HepG2 (cell line): ENCODE data around the gene PHF2. TPM values are rescaled to one million over a fixed set of nuclear protein-coding genes. Genes with fewer than 3 reads are reported as not detected.

Experiments used
- ATAC-seq: fragments of 200-7000 bp; cut with Tn5 transposase; 3 replicates; pipeline ENCODE4 v1.9.1; 2020; ENCODE audit warnings: mild to moderate bottlenecking, moderate library complexity
- BruUV-seq: library from RNA; stranded (reverse); fragments of 400-500 nt; replicated peaks from 2 replicates; lab custom pipeline; 2021; lab: Mats Ljungman, UMichigan
- CTCF ChIA-PET: fragments of 300-600 bp; formaldehyde crosslinking; extraction: SDS; loops from one replicate; lab custom pipeline; 2021; ENCODE audit warnings: low total read pairs, inconsistent platforms, low intra/inter-chr PET ratio; lab: Yijun Ruan, JAX
- POLR2A ChIA-PET: fragments of 350-600 bp; sonication (Branson Sonifier 250); formaldehyde crosslinking; loops from one replicate; lab custom pipeline; 2020; ENCODE audit warnings: antibody characterized with exemption, inconsistent platforms; lab: Yijun Ruan, JAX
- DNase-seq: peaks from one replicate; pipeline ENCODE4 v3.0.0-alpha.2; 2015; ENCODE audit warnings: low spot score
- FAIRE-seq: peaks from 3 replicates; lab custom pipeline; 2011; peaks lifted over from hg19 to GRCh38; lab: Jason Lieb, UNC
- H2AFZ ChIP-seq: one replicate; pipeline ENCODE4 v1.6.1; 2011; ENCODE audit warnings: low read length, inconsistent platforms
- H3K27ac ChIP-seq: fragments of 300-600 bp; 3 replicates; pipeline ENCODE4 v1.8.0; 2011; ENCODE audit warnings: mixed run types, mild to moderate bottlenecking, mixed read lengths, low read length, inconsistent platforms; ENCODE audit not compliant: insufficient read depth; ENCODE audit errors: extremely low read length
- H3K27me3 ChIP-seq, 2 experiments: fragments of 200-600 bp in 1 of 2; 2 replicates in 1 of 2; 3 replicates in 1 of 2; pipeline versions ENCODE4 v1.6.0 to v1.8.0; 2011; ENCODE audit warnings: low read length in 2 of 2, mild to moderate bottlenecking in 2 of 2, moderate library complexity in 2 of 2, inconsistent platforms in 1 of 2; ENCODE audit not compliant: insufficient read depth in 2 of 2, control insufficient read depth in 1 of 2
- H3K36me3 ChIP-seq, 2 experiments: fragments of 200-600 bp in 1 of 2; replicated peaks in 1 of 2; 2 replicates in 1 of 2; 3 replicates in 1 of 2; pipeline versions ENCODE4 v1.5.1 to v1.8.0; 2011; ENCODE audit warnings: low read length in 2 of 2, inconsistent platforms in 1 of 2; ENCODE audit not compliant: insufficient read depth in 2 of 2, control insufficient read depth in 1 of 2
- H3K4me1 ChIP-seq: 2 replicates; pipeline ENCODE4 v1.5.1; 2012; ENCODE audit warnings: low read length, inconsistent platforms; ENCODE audit not compliant: insufficient read depth
- H3K4me2 ChIP-seq: 2 replicates; pipeline ENCODE4 v1.6.0; 2011; ENCODE audit warnings: low read depth, low read length, inconsistent platforms
- H3K4me3 ChIP-seq, 3 experiments: fragments of 200-600 bp in 1 of 3; sonication (generic), shearing (Covaris generic) in 1 of 3; replicated peaks in 1 of 3; 2 replicates each; pipeline ENCODE4 v1.5.1; 2011 to 2016; ENCODE audit warnings: low read length in 3 of 3, inconsistent platforms in 2 of 3, low read depth in 2 of 3, mild to moderate bottlenecking in 2 of 3, control low read depth in 1 of 3, mixed read lengths in 1 of 3; ENCODE audit not compliant: insufficient read depth in 1 of 3
- H3K79me2 ChIP-seq: one replicate; pipeline ENCODE4 v1.6.1; 2011; ENCODE audit warnings: low read length, inconsistent platforms; ENCODE audit not compliant: insufficient read depth
- H3K9ac ChIP-seq: 2 replicates; pipeline ENCODE4 v1.6.0; 2011; ENCODE audit warnings: mild to moderate bottlenecking, low read depth, low read length, inconsistent platforms; ENCODE audit not compliant: insufficient read depth
- H3K9me3 ChIP-seq: 2 replicates; pipeline ENCODE4 v1.5.1; 2012; ENCODE audit warnings: mild to moderate bottlenecking, low read length
- H4K20me1 ChIP-seq: 2 replicates; pipeline ENCODE4 v1.6.0; 2011; ENCODE audit warnings: inconsistent platforms, mild to moderate bottlenecking, low read length, moderate library complexity; ENCODE audit not compliant: insufficient read depth
- CEBPG ChIP-seq: IDR thresholded peaks from 2 replicates; pipeline ENCODE4 v1.6.1; 2016
- ISX ChIP-seq: sonication (generic); formaldehyde crosslinking; conservative IDR thresholded peaks from 2 replicates; pipeline ENCODE4 v1.5.0; 2020; ENCODE audit warnings: missing genetic modification reagents
- MED13 ChIP-seq: sonication (generic); formaldehyde crosslinking; IDR thresholded peaks from 2 replicates; pipeline ENCODE4 v1.5.0; 2020; ENCODE audit warnings: missing genetic modification reagents
- STAT5B ChIP-seq: sonication (generic); formaldehyde crosslinking; IDR thresholded peaks from 2 replicates; pipeline ENCODE4 v1.4.0; 2020; ENCODE audit warnings: missing genetic modification reagents
- YY1 ChIP-seq: IDR thresholded peaks from 2 replicates; pipeline ENCODE4 v1.6.1; 2011; ENCODE audit warnings: low read length, low read depth, moderate library complexity, mild to moderate bottlenecking; ENCODE audit not compliant: insufficient read depth, insufficient replicate concordance
- ZNF792 ChIP-seq: IDR thresholded peaks from 2 replicates; pipeline ENCODE4 v1.6.1; 2016
- WGBS: methylation state at CpG from one replicate; pipeline ENCODE4 v1.1.6; 2017; ENCODE audit warnings: low lambda C conversion rate; 5-methylcytosine and 5-hydroxymethylcytosine counted together
- in situ Hi-C: cut with HindIII; loops from 2 replicates; pipeline ENCODE4 v1.10.0; 2017; ENCODE audit warnings: low pct_unique_long_range_greater_than_20kb; ENCODE audit not compliant: extremely low pct_ligation_motif_present
- intact Hi-C: fragments of 100-400 bp; cut with micrococcal nuclease; formaldehyde crosslinking; loops from one replicate; pipeline ENCODE4 v1.10.0; 2022; ENCODE audit not compliant: unreplicated experiment
- polyA plus RNA-seq, 8 experiments: library from polyadenylated mRNA; depleted of rRNA in 3 of 8; stranded (reverse) in 7 of 8; unstranded in 1 of 8; fragments of >200 nt; fragmentation: Illumina TruSeq in 4 of 8; extraction: Trizol in 4 of 8; gene quantifications; 2 replicates each; pipeline versions ENCODE4 v1.2.1 to v1.2.3, GENCODE V29; 2011 to 2016; ENCODE audit warnings: low read depth in 4 of 8, missing spikeins in 1 of 8, mixed read lengths in 1 of 8; ENCODE audit not compliant: insufficient read depth in 1 of 8
- total RNA-seq, 5 experiments: library from RNA; depleted of rRNA; stranded (reverse); fragments of >200 nt; fragmentation: Illumina TruSeq; extraction: Trizol; gene quantifications; 2 replicates each; pipeline ENCODE4 v1.2.3, GENCODE V29; 2016; ENCODE audit warnings: low read depth in 1 of 5
- TF ChIP-seq, protein P1 (sequence below): sonication (generic); formaldehyde crosslinking; IDR thresholded peaks from 2 replicates; pipeline ENCODE4 v1.5.0; 2020; ENCODE audit warnings: missing genetic modification reagents
- TF ChIP-seq, protein P2 (sequence below): sonication (generic); formaldehyde crosslinking; IDR thresholded peaks from 2 replicates; pipeline ENCODE4 v1.5.0; 2020; ENCODE audit warnings: mild to moderate bottlenecking, missing genetic modification reagents, moderate library complexity
- TF ChIP-seq, protein P3 (sequence below): sonication (generic); IDR thresholded peaks from 2 replicates; pipeline ENCODE4 v1.6.1; 2016; ENCODE audit warnings: low read depth, borderline replicate concordance

The PHF2 gene
- total and polyA plus RNA-seq, 2 of the 13 experiments (the other 11 are each of a cell fraction or from before 2014, with no cell fraction given): 6.6 to 9.1 TPM

DNA sequence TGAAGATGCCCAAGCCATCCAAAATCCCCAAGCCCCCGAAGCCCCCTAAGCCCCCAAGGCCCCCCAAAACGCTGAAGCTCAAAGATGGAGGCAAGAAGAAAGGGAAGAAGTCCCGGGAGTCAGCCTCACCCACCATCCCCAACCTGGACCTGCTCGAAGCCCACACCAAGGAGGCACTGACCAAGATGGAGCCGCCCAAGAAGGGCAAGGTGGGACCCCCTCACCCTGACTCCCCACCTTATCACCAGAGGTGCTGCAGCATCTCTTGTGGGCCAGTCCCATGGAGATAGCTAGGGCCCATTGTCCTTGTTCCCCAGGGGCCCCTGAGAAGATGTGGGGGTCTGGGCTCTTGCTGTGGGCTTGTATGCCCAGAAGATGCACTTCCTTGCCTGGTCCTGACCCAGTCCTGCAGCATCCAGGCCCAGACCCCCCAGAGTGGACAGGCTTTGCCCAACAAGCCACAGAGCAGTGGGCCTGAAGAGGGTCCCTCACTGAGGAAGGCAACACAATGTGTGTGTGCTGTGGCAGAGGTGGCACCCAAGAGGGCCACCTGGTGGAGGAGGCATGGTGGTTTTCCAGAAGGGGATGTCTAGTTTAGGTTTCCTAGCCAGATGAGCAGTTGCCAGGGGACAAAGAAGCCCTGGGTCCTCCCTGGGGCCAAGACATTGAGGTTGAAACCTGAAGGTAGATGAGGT, 84.1 kb downstream of the PHF2 start:
- Histone ChIP-seq H3K79me2 (no peaks in the 10 kb centered on the region), H2AFZ (no peak overlapping the region), H3K4me1 (no peaks in the 10 kb centered on the region), H3K4me2 (no peak overlapping the region), H3K27me3 (no peaks in the 10 kb centered on the region), H3K4me3 (no peak overlapping the region), H3K9me3 (no peaks in the 10 kb centered on the region), H3K9ac (no peak overlapping the region), H4K20me1 (no peaks in the 10 kb centered on the region), H3K36me3 (peaks cover 2 to 5% of the 10 kb centered on the region in 2 experiments; a peak in 2 of 5 replicates), H3K27ac (no peak overlapping the region)
- ChIA-PET CTCF (no interaction called here), POLR2A (no interaction called here)
- DNase-seq (no peak), ATAC-seq (no peak), FAIRE-seq (no peak)
- TF ChIP-seq, protein P1, sequence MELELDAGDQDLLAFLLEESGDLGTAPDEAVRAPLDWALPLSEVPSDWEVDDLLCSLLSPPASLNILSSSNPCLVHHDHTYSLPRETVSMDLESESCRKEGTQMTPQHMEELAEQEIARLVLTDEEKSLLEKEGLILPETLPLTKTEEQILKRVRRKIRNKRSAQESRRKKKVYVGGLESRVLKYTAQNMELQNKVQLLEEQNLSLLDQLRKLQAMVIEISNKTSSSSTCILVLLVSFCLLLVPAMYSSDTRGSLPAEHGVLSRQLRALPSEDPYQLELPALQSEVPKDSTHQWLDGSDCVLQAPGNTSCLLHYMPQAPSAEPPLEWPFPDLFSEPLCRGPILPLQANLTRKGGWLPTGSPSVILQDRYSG (CRISPR knock-in tag): no peak
- TF ChIP-seq, protein P2, sequence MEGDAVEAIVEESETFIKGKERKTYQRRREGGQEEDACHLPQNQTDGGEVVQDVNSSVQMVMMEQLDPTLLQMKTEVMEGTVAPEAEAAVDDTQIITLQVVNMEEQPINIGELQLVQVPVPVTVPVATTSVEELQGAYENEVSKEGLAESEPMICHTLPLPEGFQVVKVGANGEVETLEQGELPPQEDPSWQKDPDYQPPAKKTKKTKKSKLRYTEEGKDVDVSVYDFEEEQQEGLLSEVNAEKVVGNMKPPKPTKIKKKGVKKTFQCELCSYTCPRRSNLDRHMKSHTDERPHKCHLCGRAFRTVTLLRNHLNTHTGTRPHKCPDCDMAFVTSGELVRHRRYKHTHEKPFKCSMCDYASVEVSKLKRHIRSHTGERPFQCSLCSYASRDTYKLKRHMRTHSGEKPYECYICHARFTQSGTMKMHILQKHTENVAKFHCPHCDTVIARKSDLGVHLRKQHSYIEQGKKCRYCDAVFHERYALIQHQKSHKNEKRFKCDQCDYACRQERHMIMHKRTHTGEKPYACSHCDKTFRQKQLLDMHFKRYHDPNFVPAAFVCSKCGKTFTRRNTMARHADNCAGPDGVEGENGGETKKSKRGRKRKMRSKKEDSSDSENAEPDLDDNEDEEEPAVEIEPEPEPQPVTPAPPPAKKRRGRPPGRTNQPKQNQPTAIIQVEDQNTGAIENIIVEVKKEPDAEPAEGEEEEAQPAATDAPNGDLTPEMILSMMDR (CRISPR knock-in tag): 0 out of 2 replicates have a peak, but pooled peaks have one; percentile 10
- WGBS: 90% methylated on average over 3 of the region's 5 CpGs
- in situ Hi-C loops (no loop called here), intact Hi-C loops (loop anchor here (2.0 kb wide), 1 partner anchor 40 kb away; no protein-coding TSS in a partner anchor)
- BruUV-seq: no TSS peak

DNA sequence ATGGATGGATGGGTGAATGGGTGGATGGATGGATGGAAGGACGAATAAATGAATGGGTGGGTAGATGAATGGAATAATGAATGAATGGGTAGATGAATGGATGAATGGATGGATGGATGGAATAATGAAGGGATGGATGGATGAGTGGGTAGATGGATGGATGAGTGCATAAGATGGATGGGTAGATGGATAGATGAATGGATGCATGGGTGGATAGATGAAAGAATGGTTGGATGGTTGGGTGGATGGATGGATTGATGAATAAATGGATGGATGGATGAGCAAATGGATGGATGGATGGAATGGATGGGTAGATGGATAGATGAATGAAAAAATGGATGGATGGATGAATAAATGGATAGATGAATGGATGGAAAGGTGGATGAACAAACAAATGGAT, 85.2 kb downstream of the PHF2 start:
- DNase-seq: no peak
- Histone ChIP-seq H3K4me1 (no peaks in the 10 kb centered on the region), H3K4me3 (no peak overlapping the region), H3K9ac (no peak overlapping the region), H3K27me3 (no peaks in the 10 kb centered on the region), H4K20me1 (no peaks in the 10 kb centered on the region), H3K4me2 (no peak overlapping the region), H2AFZ (no peak overlapping the region), H3K36me3 (peaks cover 2 to 3% of the 10 kb centered on the region in 2 experiments; a peak in 2 of 5 replicates), H3K27ac (no peak overlapping the region), H3K79me2 (no peaks in the 10 kb centered on the region), H3K9me3 (no peaks in the 10 kb centered on the region)
- in situ Hi-C loops: no loop called here
- POLR2A ChIA-PET: no interaction called here
- BruUV-seq: no TSS peak
- 96% methylated on average over 1 of the region's 1 CpG for WGBS
- no peak for ATAC-seq
- FAIRE-seq: no peak
- CTCF ChIA-PET: no interaction called here
- intact Hi-C loops: loop anchor here (2.0 kb wide), 1 partner anchor 41 kb away; no protein-coding TSS in a partner anchor
- TF ChIP-seq CEBPG (CRISPR knock-in tag) (no peak), ZNF792 (CRISPR knock-in tag) (no peak), ISX (CRISPR knock-in tag) (no peak), STAT5B (no peak), MED13 (CRISPR knock-in tag) (no peak), YY1 (no peak)
- TF ChIP-seq, protein P3, sequence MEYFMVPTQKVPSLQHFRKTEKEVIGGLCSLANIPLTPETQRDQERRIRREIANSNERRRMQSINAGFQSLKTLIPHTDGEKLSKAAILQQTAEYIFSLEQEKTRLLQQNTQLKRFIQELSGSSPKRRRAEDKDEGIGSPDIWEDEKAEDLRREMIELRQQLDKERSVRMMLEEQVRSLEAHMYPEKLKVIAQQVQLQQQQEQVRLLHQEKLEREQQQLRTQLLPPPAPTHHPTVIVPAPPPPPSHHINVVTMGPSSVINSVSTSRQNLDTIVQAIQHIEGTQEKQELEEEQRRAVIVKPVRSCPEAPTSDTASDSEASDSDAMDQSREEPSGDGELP: no peak
